ENCODE results near the gene CDYL2. TPM values are rescaled to one million over a fixed set of nuclear protein-coding genes. Genes with fewer than 3 reads are reported as not detected.

CDYL2 gene
- total RNA-seq, 1 donor from 2014 or later = 2.9 TPM

- no peak for DNase-seq (ENCODE audit: extremely low spot score in 2 of 2)
- no peaks in the 10 kb centered on the region for H3K4me1 ChIP-seq
- H3K4me3 ChIP-seq = no peak overlapping the region
- intact Hi-C loops (cut with DNase I) = no loop called here
- H3K36me3 ChIP-seq = no peaks in the 10 kb centered on the region
- no peaks in the 10 kb centered on the region for H3K9me3 ChIP-seq
- no peaks in the 10 kb centered on the region for H3K27me3 ChIP-seq
- no peak overlapping the region for H3K27ac ChIP-seq
- no peak for TF ChIP-seq POLR2AphosphoS5 (IDR thresholded peaks at IDR 0.05; ENCODE audit: insufficient read depth in 1 of 2, low read depth in 1 of 2)
- TF ChIP-seq, protein P1, sequence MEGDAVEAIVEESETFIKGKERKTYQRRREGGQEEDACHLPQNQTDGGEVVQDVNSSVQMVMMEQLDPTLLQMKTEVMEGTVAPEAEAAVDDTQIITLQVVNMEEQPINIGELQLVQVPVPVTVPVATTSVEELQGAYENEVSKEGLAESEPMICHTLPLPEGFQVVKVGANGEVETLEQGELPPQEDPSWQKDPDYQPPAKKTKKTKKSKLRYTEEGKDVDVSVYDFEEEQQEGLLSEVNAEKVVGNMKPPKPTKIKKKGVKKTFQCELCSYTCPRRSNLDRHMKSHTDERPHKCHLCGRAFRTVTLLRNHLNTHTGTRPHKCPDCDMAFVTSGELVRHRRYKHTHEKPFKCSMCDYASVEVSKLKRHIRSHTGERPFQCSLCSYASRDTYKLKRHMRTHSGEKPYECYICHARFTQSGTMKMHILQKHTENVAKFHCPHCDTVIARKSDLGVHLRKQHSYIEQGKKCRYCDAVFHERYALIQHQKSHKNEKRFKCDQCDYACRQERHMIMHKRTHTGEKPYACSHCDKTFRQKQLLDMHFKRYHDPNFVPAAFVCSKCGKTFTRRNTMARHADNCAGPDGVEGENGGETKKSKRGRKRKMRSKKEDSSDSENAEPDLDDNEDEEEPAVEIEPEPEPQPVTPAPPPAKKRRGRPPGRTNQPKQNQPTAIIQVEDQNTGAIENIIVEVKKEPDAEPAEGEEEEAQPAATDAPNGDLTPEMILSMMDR (IDR thresholded peaks at IDR 0.05) = no peak
- no peak for TF ChIP-seq POLR2A (IDR thresholded peaks at IDR 0.05)
Measured at GRCh38 chr16:80666378-80667250, 137.8 kb downstream of the CDYL2 start.

DNA sequence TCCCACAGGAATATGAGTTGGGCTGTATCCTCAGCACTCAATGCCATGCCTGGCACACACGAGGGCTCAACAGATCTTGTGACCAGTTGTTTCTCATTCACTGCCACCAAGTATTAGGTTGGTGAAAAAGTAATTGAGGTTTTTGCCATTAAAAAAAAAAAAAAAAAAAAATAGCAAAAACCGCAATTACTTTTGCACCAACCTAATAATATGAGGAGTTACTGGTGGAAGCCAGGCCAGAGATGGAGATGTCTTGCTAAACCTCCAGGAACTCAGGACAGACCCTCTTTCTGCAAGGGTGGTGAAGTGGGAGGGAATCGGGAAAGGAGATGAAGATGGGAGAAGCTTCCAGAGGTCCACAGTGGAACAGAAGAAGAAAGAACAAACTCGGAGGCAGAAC is 139.0 kb downstream of the CDYL2 start:
- no peak for DNase-seq (ENCODE audit: extremely low spot score in 2 of 2)
- no peak for TF ChIP-seq POLR2A (IDR thresholded peaks at IDR 0.05)
- no peak overlapping the region for H3K27ac ChIP-seq
- H3K27me3 ChIP-seq = no peaks in the 10 kb centered on the region
- no peak overlapping the region for H3K4me3 ChIP-seq
- H3K4me1 ChIP-seq = no peaks in the 10 kb centered on the region
- no peaks in the 10 kb centered on the region for H3K9me3 ChIP-seq
- H3K36me3 ChIP-seq = no peaks in the 10 kb centered on the region
- intact Hi-C loops (cut with DNase I) = no loop called here

DNA sequence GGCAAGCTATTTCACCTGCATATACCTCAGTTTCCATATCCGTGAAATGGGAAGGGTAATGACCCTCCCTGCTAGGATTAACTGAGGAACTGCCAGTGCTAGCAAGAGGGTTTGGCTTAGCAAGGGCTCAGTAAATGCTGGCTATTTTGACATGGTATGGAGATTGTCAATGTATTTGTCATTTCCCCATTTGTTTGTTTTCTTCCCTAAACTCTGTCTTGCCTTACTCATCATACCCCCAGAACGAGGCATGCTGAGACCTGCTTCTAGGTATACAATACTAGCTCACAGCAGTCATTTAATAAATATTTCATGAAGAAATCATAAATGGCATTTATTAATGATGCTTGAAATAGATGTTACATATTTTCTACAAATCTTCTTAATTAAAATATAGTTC is 139.6 kb downstream of the CDYL2 start:
- intact Hi-C loops (cut with DNase I) = no loop called here

DNA sequence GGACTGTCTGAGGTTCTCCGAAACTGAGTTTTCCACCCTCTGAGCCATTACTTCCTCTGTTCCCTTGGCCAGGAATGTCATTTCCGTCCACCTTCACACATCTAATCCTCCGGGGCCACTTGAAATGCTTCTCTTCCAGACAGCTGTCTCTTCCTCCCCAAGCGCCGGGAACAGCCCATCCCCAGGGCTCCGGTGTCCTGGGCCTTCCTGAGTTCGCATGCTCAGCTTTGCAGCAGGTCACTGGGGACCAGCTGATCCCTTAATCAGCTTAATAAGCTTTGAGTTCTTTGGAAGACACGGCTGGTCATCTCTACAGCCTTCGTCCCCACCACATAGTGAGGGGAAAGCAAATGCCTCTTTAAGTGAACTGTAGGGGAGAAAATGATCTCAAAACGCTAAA is 140.2 kb downstream of the CDYL2 start:
- H3K36me3 ChIP-seq = no peaks in the 10 kb centered on the region
- no peak for DNase-seq (ENCODE audit: extremely low spot score in 2 of 2)
- intact Hi-C loops (cut with DNase I) = no loop called here
- H3K27me3 ChIP-seq = no peaks in the 10 kb centered on the region
- no peaks in the 10 kb centered on the region for H3K9me3 ChIP-seq
- TF ChIP-seq, protein P1 (IDR thresholded peaks at IDR 0.05) = no peak
- TF ChIP-seq POLR2AphosphoS5 (IDR thresholded peaks at IDR 0.05; ENCODE audit: insufficient read depth in 1 of 2, low read depth in 1 of 2) = no peak
- TF ChIP-seq POLR2A (IDR thresholded peaks at IDR 0.05) = no peak
- no peak overlapping the region for H3K4me3 ChIP-seq
- H3K4me1 ChIP-seq = no peaks in the 10 kb centered on the region
- H3K27ac ChIP-seq = no peak overlapping the region

More for the DNA sequence above, 139.6 kb downstream of the CDYL2 start:
- H3K27ac ChIP-seq = no peak overlapping the region
- no peaks in the 10 kb centered on the region for H3K4me1 ChIP-seq
- DNase-seq (ENCODE audit: extremely low spot score in 2 of 2) = no peak
- TF ChIP-seq POLR2A (IDR thresholded peaks at IDR 0.05) (no peak), POLR2AphosphoS5 (IDR thresholded peaks at IDR 0.05; ENCODE audit: insufficient read depth in 1 of 2, low read depth in 1 of 2) (no peak)
- TF ChIP-seq, protein P1 (IDR thresholded peaks at IDR 0.05) = no peak
- no peak overlapping the region for H3K4me3 ChIP-seq
- no peaks in the 10 kb centered on the region for H3K27me3 ChIP-seq
- no peaks in the 10 kb centered on the region for H3K36me3 ChIP-seq
- no peaks in the 10 kb centered on the region for H3K9me3 ChIP-seq

- no peak for DNase-seq (ENCODE audit: extremely low spot score in 2 of 2)
- intact Hi-C loops (cut with DNase I) = no loop called here
- TF ChIP-seq POLR2AphosphoS5 (IDR thresholded peaks at IDR 0.05; ENCODE audit: insufficient read depth in 1 of 2, low read depth in 1 of 2) (no peak), POLR2A (IDR thresholded peaks at IDR 0.05) (no peak)
Measured at GRCh38 chr16:80663078-80663477, 141.3 kb downstream of the CDYL2 start.

GRCh38 chr16:80659865-80660264 is 144.5 kb downstream of the CDYL2 start:
- H3K4me1 ChIP-seq = no peaks in the 10 kb centered on the region
- TF ChIP-seq POLR2A (IDR thresholded peaks at IDR 0.05) (no peak), POLR2AphosphoS5 (IDR thresholded peaks at IDR 0.05; ENCODE audit: insufficient read depth in 1 of 2, low read depth in 1 of 2) (no peak)
- TF ChIP-seq, protein P1 (IDR thresholded peaks at IDR 0.05) = no peak
- no peak overlapping the region for H3K4me3 ChIP-seq
- no peaks in the 10 kb centered on the region for H3K36me3 ChIP-seq
- intact Hi-C loops (cut with DNase I) = no loop called here
- H3K9me3 ChIP-seq = no peaks in the 10 kb centered on the region
- no peaks in the 10 kb centered on the region for H3K27me3 ChIP-seq
- no peak overlapping the region for H3K27ac ChIP-seq
- no peak for DNase-seq (ENCODE audit: extremely low spot score in 2 of 2)

More at GRCh38 chr16:80663078-80663477, 141.3 kb downstream of the CDYL2 start:
- H3K27me3 ChIP-seq = no peaks in the 10 kb centered on the region
- no peaks in the 10 kb centered on the region for H3K36me3 ChIP-seq
- H3K9me3 ChIP-seq = no peaks in the 10 kb centered on the region
- no peak overlapping the region for H3K4me3 ChIP-seq
- no peaks in the 10 kb centered on the region for H3K4me1 ChIP-seq
- H3K27ac ChIP-seq = no peak overlapping the region
